ENCODE measurements around the gene SERPINA5.

DNA sequence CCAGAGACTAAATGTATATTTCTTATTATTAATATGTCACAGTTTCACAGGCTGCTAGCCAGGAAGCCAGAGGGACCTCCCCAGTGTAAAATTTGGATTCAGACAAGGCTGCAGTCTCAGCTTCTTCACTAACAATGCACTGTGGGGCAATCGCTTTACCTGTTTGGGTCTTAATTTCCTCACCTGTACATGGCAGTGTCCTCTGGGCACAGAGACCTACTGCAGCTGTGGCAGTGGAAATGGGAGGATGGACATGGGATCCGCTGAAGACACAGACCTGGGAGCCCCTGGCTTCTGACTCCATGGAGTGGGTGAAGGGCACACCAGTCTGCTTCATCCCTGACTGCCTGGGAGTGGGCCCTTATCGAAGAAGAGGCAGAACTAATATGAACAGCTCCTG is 6.9 kb upstream of the SERPINA5 start:
- TF ChIP-seq POLR2A (IDR thresholded peaks at IDR 0.05) = no peak
- TF ChIP-seq, protein P1, sequence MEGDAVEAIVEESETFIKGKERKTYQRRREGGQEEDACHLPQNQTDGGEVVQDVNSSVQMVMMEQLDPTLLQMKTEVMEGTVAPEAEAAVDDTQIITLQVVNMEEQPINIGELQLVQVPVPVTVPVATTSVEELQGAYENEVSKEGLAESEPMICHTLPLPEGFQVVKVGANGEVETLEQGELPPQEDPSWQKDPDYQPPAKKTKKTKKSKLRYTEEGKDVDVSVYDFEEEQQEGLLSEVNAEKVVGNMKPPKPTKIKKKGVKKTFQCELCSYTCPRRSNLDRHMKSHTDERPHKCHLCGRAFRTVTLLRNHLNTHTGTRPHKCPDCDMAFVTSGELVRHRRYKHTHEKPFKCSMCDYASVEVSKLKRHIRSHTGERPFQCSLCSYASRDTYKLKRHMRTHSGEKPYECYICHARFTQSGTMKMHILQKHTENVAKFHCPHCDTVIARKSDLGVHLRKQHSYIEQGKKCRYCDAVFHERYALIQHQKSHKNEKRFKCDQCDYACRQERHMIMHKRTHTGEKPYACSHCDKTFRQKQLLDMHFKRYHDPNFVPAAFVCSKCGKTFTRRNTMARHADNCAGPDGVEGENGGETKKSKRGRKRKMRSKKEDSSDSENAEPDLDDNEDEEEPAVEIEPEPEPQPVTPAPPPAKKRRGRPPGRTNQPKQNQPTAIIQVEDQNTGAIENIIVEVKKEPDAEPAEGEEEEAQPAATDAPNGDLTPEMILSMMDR (IDR thresholded peaks at IDR 0.05) = no peak
- TF ChIP-seq EP300 (IDR thresholded peaks at IDR 0.05) = no peak
